ENCODE data around the gene DNAH14.
"Not testable (repeated sequence)": the region's sequence is repeated elsewhere in the genome, so short reads cannot be mapped to it uniquely, and the experiment has no call there.

The DNAH14 gene

DNA sequence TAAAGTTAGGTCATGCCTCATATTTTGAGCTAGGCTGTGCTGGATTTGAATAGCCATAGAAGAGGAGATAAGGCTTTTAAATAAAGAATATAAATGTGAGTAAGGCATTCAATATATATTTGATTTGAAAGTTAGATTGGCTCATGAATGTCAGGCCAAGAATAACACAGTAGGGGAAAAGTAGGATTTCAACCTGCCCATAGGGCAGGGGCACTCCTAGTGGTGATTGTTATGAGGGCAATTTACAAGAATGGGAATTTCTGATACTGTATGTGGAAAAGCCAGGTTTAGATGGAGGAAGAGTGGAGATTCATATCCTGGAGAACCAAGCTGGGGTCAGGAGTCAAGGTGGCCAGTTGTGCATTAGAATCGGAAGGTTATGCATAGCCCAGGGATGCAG lies 74.9 kb downstream of the DNAH14 start:
- DNase-seq = no peak

DNA sequence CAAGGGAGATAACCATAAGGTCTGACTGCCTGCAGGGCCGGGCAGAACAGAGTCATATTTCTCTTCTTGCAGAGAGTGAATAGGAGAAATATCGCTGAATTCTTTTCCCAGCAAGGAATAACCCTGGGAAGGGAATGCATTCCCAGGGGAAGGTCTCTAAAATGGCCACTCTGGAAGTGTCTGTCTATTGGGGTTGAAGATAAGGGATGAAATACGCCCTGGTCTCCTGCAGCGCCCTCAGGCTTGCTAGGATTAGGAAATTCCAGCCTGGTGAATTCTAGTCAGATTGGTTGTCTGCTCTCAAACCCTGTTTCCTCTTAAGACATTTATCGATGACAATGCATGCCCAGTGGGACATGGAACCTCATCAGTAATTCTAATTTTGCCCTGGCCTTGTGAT lies 76.9 kb downstream of the DNAH14 start:
- not testable (repeated sequence) for DNase-seq

DNA sequence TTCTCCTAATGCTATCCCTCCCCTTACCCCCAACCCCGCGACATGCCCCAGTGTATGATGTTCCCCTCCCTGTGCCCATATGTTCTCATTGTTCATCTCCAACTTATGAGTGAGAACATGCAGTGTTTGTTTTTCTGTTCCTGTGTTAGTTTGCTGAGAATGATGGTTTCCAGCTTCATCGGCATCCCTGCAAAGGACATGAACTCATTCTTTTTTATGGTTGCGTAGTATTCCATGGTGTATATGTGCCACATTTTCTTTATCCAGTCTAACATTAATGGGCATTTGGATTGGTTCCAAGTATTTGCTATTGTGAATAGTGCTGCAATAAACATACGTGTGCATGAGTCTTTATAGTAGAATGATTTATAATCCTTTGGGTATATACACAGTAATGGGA lies 78.6 kb downstream of the DNAH14 start:
- not testable (repeated sequence) for DNase-seq

DNA sequence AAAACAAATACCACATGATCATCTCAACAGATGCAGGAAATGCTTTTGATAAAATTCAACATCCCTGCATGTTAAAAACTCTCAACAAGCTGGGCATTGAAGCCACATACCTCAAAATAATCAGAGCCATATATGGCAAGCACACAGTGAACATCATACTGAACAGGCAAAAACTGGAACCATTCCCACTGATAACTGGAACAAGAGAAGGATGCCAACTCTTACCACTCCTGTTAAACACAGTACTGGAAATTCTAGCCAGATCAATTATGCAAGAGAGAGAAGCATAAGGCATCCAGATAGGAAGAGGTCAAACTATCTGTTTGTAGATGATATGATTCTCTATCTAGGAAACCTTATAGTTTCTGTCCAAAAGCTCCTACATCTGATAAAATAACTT lies 91.6 kb downstream of the DNAH14 start:
- DNase-seq = no peak

DNA sequence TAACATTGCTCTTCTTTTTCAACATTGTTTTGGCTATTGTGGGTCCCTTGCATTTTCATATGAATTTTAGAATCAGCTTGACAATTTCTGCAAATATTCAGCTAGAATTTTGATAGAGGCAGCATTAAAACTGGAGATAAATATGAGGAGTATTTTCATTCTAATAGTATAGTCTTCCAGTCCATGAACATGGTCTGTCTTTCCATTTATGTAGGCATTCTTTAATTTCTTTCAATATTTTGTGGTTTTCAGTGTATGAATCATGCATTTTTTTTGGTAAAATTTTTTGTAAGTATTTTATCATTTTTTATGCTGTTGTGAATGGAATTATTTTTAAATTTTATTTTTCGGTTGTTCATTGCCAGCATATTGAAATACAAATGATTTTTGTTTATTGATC lies 97.2 kb downstream of the DNAH14 start:
- DNase-seq = no peak

DNA sequence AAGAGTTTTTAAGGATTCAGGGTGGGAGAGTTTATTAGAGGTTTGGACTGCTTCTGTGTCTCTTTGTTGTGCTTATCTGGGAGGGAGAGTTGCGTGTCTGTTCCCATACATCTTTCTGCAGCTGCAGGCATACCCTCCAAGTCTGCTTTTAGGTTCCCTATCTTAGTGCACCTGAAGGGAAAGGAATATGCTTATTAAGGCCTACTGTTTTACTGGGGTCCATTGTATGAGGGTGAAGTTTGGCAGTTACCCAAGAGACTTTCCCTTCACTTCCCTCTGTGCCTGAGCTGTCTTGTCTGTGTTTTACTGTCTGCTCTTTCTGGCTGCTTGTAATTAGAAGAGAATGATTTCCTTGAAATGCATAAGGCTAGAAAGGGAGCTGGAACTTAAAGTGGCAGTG lies 107.0 kb downstream of the DNAH14 start:
- DNase-seq = not testable (repeated sequence)

DNA sequence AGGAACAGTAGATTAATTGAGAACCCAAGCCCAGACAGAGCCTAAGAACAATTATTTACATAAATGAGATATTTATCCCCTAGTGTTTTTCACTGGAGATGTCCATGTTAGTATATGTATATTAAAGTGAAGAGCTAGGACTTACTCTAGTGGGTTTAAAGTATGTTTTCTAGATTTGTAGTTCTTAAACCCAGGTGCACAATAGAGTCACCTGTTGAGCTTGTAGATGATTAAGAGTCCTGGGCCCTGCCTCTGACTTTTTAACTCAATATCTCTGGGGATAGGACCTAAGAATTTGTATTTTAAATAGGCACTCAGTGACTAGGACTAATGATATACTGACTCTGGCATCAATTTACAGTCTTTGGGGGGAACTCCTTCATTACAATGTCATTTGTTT lies 112.8 kb downstream of the DNAH14 start:
- no peak for DNase-seq

DNA sequence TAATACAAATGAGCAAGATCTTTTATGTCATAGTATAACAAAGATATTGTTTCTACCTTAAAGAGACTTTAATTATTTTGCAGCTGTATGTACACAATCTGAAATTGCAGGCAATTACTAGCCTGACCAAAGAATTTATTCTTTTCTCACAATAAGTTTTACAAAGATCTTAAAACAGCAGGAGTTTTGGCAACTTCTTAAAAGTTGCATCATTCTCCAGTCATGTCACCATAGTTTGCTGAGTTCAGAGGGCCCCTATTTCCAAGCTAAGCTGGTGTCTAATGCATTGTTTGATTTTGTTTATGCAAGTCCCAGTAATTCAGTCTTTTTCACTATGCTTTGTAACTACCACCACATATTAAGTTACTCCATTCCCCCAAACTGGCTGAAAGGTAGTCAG lies 114.8 kb downstream of the DNAH14 start:
- no peak for DNase-seq

DNA sequence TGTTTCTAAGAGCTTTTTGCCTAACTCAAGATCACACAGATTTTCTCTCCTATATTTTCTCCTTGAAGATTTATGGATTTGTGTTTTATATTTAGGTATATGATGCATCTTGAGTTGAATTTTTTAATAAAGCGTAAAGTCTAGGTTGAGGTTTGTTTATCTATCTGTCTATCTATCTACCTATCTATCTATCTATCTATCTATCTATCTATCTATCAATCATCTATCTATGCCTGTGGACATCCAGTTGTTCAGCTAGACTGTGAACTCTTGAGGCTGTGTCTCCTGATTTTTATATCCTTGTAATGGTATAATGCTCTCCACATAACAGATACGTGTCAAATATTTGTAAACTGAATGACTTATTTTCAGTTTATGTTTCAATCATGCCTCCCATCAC lies 120.1 kb downstream of the DNAH14 start:
- no peak for DNase-seq

DNA sequence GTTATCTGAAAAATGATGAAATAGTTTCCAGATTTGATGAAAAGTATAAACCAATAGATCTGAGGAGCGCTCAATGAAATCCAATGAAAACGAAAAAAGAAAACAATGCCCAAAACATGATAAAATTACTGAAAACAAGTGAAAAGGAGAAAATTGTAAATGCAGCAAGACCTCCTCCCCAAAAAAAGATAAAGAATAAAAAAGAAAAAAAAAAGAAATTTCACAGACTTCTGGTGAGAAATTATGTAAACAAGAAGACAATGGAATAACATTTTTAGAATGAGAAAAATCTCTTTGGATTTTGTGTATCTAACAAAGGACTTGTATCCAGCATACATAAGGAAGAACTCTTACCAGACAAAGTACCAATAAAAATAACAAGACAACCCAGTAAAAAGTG lies 134.2 kb downstream of the DNAH14 start:
- DNase-seq = no peak

DNA sequence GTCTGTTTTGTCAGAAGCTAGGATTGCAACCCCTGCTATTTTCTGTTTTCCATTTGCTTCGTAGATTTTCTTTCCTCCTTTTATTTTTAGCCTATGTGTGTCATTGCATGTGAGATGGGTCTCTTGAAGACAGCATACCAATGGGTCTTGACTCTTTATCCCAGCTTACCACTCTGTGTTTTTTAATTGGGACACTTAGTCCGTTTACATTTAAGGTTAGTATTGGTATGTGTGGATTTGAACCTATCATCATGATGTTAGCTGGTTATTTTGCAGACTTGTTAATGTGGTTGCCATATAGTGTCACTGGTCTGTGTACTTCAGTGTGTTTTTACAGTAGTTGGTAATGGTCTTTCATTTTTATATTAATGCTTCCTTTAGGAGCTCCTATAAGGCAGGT lies 141.5 kb downstream of the DNAH14 start:
- DNase-seq = no peak

DNA sequence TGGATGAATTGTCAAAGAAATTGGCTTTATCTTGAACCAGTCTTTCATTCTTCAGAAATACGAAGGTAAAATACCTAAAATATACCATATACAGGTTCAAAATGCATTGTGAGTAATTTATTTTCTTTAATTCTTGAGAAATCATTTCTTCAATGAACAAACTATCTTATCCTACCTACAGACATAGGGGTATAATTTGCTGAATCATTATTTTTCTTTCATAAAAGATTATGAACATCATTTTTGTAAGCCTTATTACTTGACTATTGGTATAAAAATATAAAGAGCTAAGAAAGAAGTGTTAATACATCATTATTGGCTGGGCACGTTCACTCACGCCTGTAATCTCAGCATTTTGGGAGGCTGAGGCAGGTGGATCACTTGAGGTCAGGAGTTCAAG lies 167.7 kb downstream of the DNAH14 start:
- no peak for DNase-seq

DNA sequence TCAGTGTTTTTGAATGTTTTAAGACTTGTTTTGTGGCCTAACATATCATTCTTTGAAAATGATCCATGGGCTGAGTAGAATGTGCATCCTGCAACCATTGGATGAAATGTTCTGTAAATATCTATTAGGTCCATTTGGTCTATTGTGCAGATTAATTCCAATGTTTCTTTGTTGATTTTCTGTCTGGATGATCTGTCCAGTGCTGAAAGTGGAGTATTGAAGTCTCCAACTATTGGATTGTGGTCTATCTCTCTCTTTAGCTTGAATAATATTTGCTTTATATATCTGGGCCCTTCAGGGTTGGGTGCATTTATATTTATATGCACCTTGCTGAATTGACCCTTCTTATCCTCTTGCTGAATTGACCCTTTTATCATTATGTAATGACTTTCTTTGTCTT lies 181.5 kb downstream of the DNAH14 start:
- no peak for DNase-seq

DNA sequence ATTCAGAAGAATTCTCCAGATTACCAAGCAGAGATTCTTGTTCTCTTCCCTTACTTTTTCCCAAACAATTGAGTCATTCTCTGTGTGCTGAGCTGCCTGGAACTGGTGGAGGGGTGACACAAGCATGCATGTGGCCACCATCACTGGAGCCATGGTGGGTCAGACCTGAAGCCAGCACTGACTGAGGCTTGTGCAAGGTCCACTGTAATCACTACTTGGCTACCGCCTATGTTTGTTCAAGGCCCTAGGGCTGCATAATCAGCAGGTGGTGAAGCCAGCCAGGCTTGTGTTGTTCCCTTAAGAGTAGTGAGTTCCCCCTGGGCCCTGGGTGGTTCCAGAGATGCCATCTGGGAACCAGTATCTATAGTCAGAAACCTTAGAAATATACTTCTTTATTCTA lies 183.8 kb downstream of the DNAH14 start:
- no peak for DNase-seq

DNA sequence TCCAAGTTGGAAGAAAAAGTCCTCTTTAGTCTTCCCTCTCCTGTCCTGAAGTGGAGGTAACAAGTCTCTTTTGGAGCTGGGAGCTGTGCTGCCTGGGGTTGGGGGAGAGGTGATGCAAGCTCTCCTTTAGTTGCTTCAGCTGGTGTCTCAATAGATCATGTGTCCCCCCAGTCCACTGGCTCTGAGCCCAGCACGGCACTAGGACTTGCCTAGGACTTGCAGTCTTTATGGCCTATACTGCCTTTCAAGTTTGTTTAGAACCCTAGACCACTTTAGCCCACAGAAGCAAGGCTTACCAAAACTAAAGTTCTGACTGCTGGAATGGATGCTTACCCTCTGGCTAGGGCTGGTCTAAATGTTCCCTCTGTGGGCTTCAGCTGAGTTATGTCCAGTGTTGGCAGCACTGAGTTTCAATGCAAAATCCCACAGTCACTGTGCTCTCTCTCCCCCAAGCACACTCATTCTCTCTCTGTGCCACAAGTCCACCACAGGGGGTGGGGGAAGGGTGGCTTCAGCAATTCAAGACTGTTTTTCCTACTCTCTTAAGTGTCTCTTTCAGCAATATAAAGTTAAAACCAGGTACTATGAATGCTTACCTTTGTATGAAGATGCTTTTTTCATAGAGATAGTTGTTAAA lies 185.0 kb downstream of the DNAH14 start:
- DNase-seq = no peak

DNA sequence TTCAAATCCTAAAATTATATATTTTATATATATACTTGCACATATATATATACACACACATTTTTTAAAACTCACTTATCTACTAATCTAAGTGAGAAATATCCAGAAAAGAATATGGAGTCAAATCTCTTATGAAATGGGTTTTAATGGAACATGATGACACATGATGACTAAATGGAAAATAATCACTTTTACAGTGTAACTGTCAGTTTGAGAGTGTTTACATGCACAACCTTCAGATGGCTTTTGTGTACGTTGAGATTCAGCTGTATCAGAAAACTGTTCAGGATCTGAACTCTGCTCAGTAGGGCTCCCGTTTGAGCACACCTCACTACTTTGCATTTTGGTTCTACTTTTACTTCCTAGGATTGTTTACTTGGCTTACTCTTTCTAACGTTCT lies 189.8 kb downstream of the DNAH14 start:
- no peak for DNase-seq

DNA sequence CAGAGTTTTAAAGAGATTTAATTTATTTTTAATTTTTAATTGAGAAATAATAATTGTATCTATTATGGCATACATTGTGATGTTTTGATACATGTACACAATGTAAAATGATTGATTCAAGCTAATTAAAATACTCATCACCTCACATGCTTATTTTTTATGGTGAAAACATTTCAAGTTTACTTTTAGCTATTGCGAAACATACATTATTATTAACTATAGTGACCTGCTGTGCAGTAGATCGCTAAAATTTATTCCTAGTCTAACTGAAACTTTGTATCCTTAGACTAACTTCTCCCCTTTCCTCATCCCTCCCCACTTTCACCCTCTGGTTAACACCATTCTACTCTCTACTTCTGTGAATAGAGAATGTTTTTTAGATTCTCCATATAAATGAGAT lies 191.6 kb downstream of the DNAH14 start:
- no peak for DNase-seq

DNA sequence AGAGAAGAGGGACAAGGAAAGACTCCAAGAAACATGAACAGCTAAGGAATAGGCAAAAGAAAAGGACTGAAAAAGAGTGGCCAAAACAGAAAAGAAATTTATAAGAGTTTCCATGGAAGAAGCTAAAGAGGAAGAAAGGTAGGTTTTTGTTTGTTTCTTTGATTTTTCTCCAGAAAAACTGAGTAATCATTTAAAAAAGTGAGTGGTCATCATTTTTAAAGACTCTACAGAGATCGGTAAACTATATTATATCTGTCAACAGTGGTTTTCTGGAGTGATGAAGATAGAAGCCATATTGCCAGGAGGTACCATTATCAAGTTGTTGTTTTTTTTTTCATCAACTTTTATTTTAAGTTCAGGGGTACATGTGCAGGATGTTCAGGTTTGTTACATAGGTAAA lies 202.4 kb downstream of the DNAH14 start:
- DNase-seq = no peak

DNA sequence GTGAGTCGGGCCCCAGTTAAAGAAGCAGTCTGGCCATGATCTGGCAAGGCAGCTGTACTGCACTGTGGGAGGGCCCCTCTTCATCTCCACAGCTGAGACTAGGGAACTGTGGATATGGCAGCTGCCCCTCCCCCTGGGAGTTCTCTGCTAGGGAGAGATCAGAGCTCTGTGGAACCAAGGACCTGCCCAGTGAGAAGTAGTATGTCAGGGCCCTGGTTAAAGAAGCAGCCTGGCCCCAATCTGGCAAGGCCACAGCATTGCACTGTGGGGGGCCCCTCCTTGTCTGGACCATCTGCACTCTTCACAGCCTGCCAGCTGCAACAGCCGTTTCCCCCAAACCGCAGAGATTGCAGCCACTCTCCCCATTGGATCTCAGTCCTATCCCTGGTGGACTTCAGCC lies 208.5 kb downstream of the DNAH14 start:
- DNase-seq = no peak

DNA sequence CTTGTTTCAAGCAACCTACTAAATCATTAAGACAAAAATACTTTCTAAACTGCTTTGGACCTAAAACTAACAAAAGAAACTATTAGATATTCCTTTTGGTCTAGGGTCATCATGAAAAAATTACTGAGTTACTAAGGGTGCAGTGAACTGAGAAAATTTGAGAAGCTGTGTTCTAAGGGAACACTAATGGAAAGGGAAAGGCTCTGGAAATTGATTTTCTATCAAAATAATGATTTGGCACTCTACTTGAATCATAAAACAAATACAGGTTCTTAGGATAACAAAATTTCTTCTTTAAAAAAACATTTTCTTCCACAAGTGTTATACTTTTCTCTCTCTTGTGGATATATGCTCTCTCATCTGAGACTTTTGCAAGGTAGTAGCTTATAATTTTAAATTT lies 213.5 kb downstream of the DNAH14 start:
- DNase-seq = no peak

DNA sequence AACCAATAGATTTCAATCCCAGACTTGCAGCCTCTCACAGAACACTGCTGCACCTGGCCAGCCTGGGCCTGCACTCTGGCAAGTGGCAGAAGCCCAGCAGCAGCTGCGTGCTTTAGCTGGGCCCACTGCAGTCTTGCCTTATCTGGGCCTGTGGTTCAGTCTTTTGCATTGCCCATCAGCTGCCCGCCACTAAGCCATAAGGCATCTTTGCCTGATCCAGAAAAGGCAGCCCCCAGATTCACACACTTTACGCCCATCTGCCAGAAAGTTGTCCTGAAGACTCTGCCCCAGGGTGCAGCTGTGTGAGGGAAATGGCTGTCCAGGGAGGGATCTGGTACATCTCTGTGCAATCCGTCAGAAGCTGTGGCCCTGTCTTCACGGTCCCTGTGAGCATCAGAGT lies 217.0 kb downstream of the DNAH14 start:
- DNase-seq = no peak

DNA sequence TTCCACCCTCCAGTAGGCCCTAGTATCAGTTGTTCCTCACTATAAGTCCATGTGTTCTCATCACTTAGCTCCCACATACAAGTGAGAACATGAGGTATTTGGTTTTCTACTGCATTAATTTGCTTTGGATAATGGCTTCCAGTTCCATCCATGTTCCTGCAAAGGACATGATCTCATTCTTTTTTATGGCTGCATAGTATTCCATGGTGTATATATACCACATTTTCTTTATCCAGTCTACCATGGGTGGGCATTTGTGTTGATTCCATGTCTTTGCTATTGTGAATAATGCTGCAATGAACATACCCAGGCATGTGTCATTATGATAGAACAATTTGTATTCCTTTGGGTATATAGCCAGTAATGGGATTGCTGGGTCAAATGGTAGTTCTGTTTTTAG lies 218.3 kb downstream of the DNAH14 start:
- DNase-seq = not testable (repeated sequence)

DNA sequence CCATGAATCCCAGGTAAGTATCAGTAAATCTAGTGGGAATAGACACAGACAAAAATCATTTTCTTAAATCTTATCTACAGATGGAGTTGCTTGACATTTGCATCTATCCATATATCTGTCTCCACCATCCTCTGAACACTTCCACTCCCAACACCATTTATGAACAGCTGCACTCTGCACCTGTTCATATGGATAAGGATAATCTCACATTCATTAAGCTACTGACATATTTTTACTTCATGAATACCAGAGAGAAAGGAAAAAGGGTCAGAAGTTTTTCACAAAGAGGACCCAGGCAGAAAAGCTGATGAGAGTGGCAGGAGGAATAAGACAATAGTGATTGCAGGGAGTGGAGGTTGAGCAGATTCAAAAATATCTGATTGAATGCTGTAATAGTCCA lies 222.6 kb downstream of the DNAH14 start:
- DNase-seq = no peak

DNA sequence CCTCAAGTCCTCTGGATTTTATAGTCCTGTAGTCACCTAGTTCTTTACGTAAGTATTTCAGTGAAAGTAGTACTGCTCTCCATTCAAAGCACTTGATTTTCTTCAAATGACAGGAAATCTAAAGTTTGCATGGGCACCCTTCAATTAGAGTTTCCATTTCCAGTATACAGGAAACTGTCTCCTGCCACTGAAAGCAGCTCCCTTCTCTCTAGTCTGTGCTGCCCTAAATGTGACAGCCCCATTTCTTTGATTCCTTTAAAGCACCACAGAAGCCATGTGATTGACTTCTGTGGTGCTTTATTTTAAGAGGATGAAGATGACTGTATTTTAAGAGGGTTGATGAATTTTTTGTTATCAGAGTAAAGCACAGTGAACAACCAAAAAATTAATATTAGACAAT lies 226.1 kb downstream of the DNAH14 start:
- DNase-seq = no peak

DNA sequence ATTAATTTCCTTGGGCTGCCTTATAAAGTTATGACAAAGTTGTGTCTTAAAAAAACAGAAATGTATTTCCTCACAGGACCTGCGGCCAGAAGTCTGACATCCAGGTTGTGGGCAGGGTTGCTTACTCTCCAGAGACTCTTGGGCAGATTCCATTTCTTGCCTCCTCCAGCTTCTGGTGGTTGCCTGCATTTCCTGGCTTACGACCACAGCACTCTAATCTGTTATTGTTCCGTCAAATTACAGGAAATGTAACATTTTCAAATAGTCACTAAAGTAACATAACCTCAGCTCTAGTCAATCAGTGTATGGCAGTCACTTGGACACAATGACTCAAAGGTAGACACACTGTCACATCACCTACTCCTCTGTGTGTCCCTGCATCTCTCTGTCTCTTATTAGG lies 226.8 kb downstream of the DNAH14 start:
- DNase-seq = no peak

DNA sequence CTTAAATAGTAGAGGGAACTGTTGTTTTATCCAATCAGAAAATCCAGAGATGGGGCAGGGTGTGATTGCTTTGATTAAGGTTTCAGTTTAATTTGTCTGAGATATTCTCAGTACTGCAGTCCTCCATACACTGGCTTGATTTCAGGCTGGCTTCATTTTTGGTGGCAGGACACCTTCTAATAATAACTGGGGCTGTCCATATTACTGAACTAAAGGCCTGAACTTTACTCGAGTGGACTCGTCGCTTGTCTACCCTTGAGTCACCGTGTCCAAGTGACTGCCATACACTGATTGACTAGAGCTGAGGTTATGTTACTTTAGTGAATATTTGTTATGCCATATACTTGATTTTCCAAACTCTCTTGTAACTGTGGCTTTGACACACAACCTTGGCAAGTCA lies 228.8 kb downstream of the DNAH14 start:
- no peak for DNase-seq

All from activated T-cell treated with anti-CD3 and anti-CD28 coated beads, Interleukin-2, amount 50 U/mL, for 1 hour (primary cell).